ENCODE data around the gene SERPINA5. TPM values are rescaled to one million over a fixed set of nuclear protein-coding genes. Genes with fewer than 3 reads are reported as not detected.

SERPINA5 gene
- total RNA-seq, 4 donors from 2014 or later = 0.32 to 37.6 (median 1.5) TPM; not detected in 1

DNA sequence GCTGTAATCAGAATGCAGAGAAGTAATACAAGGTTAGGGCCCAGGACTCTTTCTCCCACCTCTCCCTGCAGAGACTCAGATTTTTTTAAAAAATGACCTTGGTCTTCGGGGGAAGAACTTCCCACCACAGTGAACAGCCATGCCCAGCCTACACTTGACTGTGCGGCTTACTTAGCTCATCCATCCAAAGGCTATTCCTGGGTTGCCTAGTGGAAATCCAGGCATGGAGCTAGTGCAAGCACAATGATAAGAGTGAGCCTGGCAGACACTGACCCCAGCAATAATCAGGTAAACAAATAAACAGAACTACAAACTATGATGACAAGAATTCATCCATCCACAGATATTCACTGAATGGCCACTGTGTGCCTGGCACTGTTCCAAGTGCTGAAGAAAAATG, 14.7 kb downstream of the SERPINA5 start:
- no peak overlapping the region for H3K27ac ChIP-seq

DNA sequence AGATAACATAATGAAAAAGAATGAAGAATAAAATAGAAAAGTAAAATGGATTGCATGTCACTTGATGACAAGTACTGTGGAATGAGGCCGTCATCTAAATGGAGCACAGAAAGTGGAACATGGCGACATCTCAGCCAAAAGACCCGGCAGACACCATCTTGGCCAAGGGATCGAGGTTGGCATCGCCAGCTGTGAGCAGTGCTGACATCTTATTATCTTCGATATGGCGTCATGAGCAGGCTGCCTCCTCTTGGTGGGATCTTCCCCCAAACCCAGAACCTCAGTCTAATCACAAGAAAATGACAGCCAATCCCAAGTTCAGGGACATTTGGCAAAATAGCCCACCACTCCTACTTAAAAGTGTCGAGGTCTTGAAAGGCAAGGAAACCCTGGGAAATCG, 15.1 kb downstream of the SERPINA5 start:
- no peak overlapping the region for H3K4me3 ChIP-seq
- no peak for DNase-seq
- H3K36me3 ChIP-seq = no peaks in the 10 kb centered on the region
- TF ChIP-seq POLR2AphosphoS5 (IDR thresholded peaks at IDR 0.05) = no peak
- TF ChIP-seq EP300 (IDR thresholded peaks at IDR 0.05; ENCODE audit: low read depth) = no peak
- no peak for TF ChIP-seq POLR2A (IDR thresholded peaks at IDR 0.05)
- TF ChIP-seq CTCF (IDR thresholded peaks at IDR 0.05) = no peak
- H3K27ac ChIP-seq = no peak overlapping the region
- H3K4me1 ChIP-seq = peaks cover 9 to 26% (median 19%) of the 10 kb centered on the region in 4 donors
- 82 to 93% methylated on average over 7 to 9 of the region's 9 CpGs for WGBS, 2 donors (ENCODE audit: low coverage in 1 of 2)
- H3K9me3 ChIP-seq = no peaks in the 10 kb centered on the region
- in situ Hi-C loops (cut with MboI; ENCODE audit: low pct_ligation_motif_present in 1 of 4, low pct_unique_long_range_greater_than_20kb in 1 of 4, low sequenced_read_pairs in 3 of 4) (no loop called here), intact Hi-C loops (cut with DNase I; ENCODE audit: low total_unique reads) (loop anchor here (5.0 kb wide), 1 partner anchor 509 kb away; no protein-coding TSS in a partner anchor)
- no peaks in the 10 kb centered on the region for H3K27me3 ChIP-seq

More for the DNA sequence above, 14.7 kb downstream of the SERPINA5 start:
- TF ChIP-seq EP300 (IDR thresholded peaks at IDR 0.05; ENCODE audit: low read depth) = no peak
- TF ChIP-seq CTCF (IDR thresholded peaks at IDR 0.05) = no peak
- TF ChIP-seq POLR2AphosphoS5 (IDR thresholded peaks at IDR 0.05) = no peak
- TF ChIP-seq POLR2A (IDR thresholded peaks at IDR 0.05) = no peak
- WGBS, 2 donors (ENCODE audit: low coverage in 1 of 2) = 93% methylated on average over 2 of the region's 2 CpGs; no CpG with 5 or more reads in 1 of the 2 donors
- in situ Hi-C loops (cut with MboI; ENCODE audit: low pct_ligation_motif_present in 1 of 4, low pct_unique_long_range_greater_than_20kb in 1 of 4, low sequenced_read_pairs in 3 of 4) = no loop called here
- H3K4me3 ChIP-seq = no peak overlapping the region
- no peak for DNase-seq
- no peaks in the 10 kb centered on the region for H3K9me3 ChIP-seq
- no peaks in the 10 kb centered on the region for H3K27me3 ChIP-seq
- H3K36me3 ChIP-seq = no peaks in the 10 kb centered on the region
- H3K4me1 ChIP-seq = peaks cover 9 to 24% (median 19%) of the 10 kb centered on the region in 4 donors
- intact Hi-C loops (cut with DNase I; ENCODE audit: low total_unique reads) = loop anchor here (5.0 kb wide), 1 partner anchor 509 kb away; no protein-coding TSS in a partner anchor

DNA sequence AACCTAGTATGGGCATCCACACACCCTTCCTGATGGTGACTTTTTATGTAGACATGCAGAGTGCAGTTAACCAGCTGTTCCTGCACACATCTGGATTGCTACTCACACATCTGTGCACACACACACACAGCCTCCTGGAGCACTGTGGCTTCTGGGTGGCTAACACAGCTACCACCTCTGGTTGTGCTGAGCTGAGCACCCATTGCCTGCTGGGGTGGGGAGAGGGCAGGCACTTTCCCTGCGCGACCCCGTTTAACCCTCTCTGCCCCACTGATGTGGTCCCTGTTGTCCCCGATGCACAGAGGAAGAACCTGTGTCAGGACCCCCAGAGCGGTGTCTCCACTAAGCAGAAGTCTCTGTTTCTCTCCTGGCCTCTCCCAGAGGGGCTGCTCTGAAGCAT, 16.6 kb downstream of the SERPINA5 start:
- Histone ChIP-seq H3K27me3 (no peaks in the 10 kb centered on the region), H3K4me3 (no peak overlapping the region), H3K36me3 (no peaks in the 10 kb centered on the region), H3K9me3 (no peaks in the 10 kb centered on the region), H3K4me1 (peaks cover 14 to 37% (median 19%) of the 10 kb centered on the region in 4 donors), H3K27ac (peak overlapping the region in 1 of 4 donors; percentile 78)
- 85% methylated on average over 5 of the region's 5 CpGs; no CpG with 5 or more reads in 1 of the 2 donors for WGBS, 2 donors (ENCODE audit: low coverage in 1 of 2)
- DNase-seq = no peak
- in situ Hi-C loops (cut with MboI; ENCODE audit: low pct_ligation_motif_present in 1 of 4, low pct_unique_long_range_greater_than_20kb in 1 of 4, low sequenced_read_pairs in 3 of 4) (no loop called here), intact Hi-C loops (cut with DNase I; ENCODE audit: low total_unique reads) (loop anchor here (5.0 kb wide), 1 partner anchor 510 kb away; no protein-coding TSS in a partner anchor)
- TF ChIP-seq POLR2AphosphoS5 (IDR thresholded peaks at IDR 0.05) (no peak), POLR2A (IDR thresholded peaks at IDR 0.05) (no peak), CTCF (IDR thresholded peaks at IDR 0.05) (no peak), EP300 (IDR thresholded peaks at IDR 0.05; ENCODE audit: low read depth) (no peak)

DNA sequence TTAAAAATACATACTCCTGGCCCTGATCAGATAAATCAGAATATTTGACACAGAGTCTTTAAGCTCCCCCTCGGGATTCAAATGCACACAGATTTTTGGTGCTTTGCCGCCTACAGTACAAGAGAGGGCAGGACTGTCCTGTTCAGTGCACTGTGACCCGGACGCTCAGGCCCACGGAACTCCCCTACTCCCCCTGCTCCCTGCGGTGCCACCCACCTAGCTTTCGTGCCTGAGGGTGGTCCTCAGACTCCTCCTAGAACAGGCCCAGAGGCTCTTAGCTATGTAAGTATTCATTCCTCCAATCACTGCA, 17.2 kb downstream of the SERPINA5 start:
- 54% methylated on average over 7 of the region's 7 CpGs; no CpG with 5 or more reads in 1 of the 2 donors for WGBS, 2 donors (ENCODE audit: low coverage in 1 of 2)
- TF ChIP-seq EP300 (IDR thresholded peaks at IDR 0.05; ENCODE audit: low read depth) (no peak), CTCF (IDR thresholded peaks at IDR 0.05) (no peak), POLR2A (IDR thresholded peaks at IDR 0.05) (no peak)
- in situ Hi-C loops (cut with MboI; ENCODE audit: low pct_ligation_motif_present in 1 of 4, low pct_unique_long_range_greater_than_20kb in 1 of 4, low sequenced_read_pairs in 3 of 4) (no loop called here), intact Hi-C loops (cut with DNase I; ENCODE audit: low total_unique reads) (loop anchor here (5.0 kb wide), 1 partner anchor 511 kb away; no protein-coding TSS in a partner anchor)
- Histone ChIP-seq H3K4me3 (no peak overlapping the region), H3K4me1 (peaks cover 14 to 37% (median 19%) of the 10 kb centered on the region in 4 donors), H3K9me3 (no peaks in the 10 kb centered on the region), H3K27me3 (no peaks in the 10 kb centered on the region), H3K27ac (peak overlapping the region; percentile 73 to 78 (median 76)), H3K36me3 (no peaks in the 10 kb centered on the region)
- DNase-seq = no peak
